ENCODE measurements around the gene CDS1.

DNA sequence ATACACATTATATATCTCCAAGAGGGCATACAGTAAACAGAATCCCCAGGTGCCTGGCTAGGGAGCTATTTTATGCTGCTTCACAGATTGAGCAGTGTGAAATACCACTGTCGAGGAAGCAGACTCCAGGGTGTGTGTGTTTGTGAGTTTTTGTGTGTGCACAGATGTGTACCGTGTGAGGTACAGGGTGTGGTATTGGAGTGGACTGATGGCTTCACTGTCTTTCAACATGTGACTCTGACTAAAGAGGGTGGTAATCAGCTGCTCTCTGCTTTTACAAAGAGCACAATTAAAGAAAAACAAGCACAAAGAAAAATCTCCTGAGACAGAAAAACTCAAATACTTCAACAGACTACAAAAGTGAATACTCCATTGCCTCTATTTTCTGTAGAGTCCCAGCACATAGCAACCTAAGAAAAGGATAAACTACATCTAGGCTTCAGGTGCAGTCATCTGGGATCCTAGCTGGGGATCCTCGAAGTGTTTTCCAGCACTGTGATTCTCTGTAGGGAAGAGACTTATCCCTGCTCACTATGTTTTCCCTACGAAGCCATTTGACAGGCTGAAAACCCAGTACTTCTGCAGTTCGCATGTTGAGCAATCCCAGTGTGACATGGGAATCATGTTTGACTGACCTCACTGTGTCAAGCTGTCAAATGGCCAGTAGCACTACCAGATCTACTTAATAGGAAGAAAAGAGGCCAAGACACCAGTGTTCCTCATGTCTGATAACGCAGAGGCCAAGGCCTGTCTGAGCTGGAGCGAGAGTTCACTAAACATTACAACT is 100.3 kb downstream of the CDS1 start:
- no peak for TF ChIP-seq CTCF (IDR thresholded peaks at IDR 0.05)
- no peak for TF ChIP-seq POLR2A (IDR thresholded peaks at IDR 0.05)
- TF ChIP-seq POLR2AphosphoS5 (IDR thresholded peaks at IDR 0.05; ENCODE audit: insufficient read depth in 1 of 2, low read depth in 1 of 2): no peak
